ENCODE results near the gene GLUD2.
"Not testable (repeated sequence)": the region's sequence is repeated elsewhere in the genome, so short reads cannot be mapped to it uniquely, and the experiment has no call there.

GLUD2 gene

DNA sequence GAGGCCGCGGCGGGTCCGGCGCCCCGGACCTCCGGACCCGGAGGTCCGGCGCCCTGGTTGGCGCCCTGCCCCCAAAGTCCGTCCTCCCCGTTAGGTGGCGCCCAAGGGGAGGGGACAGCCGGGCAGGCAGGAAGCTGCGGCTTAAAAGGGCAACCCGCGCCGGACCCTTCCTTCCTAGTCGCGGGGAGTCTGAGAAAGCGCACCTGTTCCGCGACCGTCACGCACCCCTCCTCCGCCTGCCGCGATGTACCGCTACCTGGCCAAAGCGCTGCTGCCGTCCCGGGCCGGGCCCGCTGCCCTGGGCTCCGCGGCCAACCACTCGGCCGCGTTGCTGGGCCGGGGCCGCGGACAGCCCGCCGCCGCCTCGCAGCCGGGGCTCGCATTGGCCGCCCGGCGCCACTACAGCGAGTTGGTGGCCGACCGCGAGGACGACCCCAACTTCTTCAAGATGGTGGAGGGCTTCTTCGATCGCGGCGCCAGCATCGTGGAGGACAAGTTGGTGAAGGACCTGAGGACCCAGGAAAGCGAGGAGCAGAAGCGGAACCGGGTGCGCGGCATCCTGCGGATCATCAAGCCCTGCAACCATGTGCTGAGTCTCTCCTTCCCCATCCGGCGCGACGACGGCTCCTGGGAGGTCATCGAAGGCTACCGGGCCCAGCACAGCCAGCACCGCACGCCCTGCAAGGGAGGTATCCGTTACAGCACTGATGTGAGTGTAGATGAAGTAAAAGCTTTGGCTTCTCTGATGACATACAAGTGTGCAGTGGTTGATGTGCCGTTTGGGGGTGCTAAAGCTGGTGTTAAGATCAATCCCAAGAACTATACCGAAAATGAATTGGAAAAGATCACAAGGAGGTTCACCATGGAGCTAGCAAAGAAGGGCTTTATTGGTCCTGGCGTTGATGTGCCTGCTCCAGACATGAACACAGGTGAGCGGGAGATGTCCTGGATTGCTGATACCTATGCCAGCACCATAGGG is at the start of gene GLUD2:
Gene GLUD2 (plus strand): TSS at position 170 of the 979 bp plus-strand sequence. CDS start 75 bp downstream, at position 245.
- not testable (repeated sequence) for H3K4me3 ChIP-seq (ENCODE audit: low read length)

DNA sequence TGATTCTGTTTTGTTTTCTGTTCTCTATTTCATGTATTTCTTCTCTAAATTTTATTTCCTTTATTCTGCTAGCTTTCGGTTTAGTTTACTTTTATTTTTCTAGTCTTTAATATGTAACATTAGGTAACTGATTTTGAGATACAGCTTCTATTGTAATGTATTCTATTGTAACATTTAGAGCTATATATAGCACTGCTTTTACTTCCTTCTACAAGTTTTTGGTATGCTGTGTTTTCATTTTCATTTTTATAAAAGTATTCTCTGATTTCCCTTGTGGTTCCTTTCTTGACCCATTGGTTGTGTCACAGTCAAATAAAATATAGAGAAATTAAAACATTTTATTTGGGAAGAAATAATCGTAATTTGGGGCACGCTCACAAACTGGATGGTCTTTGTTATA is 48.0 kb upstream of the GLUD2 start:
- no peak overlapping the region for H3K4me3 ChIP-seq (ENCODE audit: low read length)
- TF ChIP-seq ZNF274 (IDR thresholded peaks at IDR 0.05; ENCODE audit: low read depth, low read length), result no peak

- TF ChIP-seq ZNF274 (IDR thresholded peaks at IDR 0.05; ENCODE audit: low read depth, low read length), result no peak
- no peak overlapping the region for H3K4me3 ChIP-seq (ENCODE audit: low read length)
Observed at GRCh38 chrX:121000589-121000988, 46.8 kb upstream of the GLUD2 start.

DNA sequence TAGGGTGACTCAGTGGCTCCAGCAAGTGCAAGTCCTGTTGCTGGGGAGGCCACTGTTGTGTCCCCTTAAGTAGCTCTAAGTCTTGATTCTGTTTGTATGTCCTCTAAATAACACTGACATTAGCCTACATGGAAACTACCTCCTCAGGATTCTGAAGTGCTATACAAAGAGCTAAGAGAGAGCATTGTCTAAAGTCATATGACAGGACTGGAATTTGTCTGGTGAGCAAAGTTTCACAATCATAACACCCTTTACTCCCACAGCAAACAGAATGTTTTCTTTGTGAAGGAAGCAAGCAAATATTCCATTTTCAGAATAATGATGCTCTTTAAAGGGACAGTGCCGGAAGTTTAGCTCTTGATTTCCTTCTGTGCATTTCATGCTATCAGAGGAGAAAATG is 38.5 kb upstream of the GLUD2 start:
- no peak for TF ChIP-seq ZNF274 (IDR thresholded peaks at IDR 0.05; ENCODE audit: low read depth, low read length)
- H3K4me3 ChIP-seq (ENCODE audit: low read length), result no peak overlapping the region

GRCh38 chrX:121009764-121010163 is 37.6 kb upstream of the GLUD2 start:
- no peak for TF ChIP-seq ZNF274 (IDR thresholded peaks at IDR 0.05; ENCODE audit: low read depth, low read length)
- no peak overlapping the region for H3K4me3 ChIP-seq (ENCODE audit: low read length)

GRCh38 chrX:121010218-121010617 is 37.2 kb upstream of the GLUD2 start:
- TF ChIP-seq ZNF274 (IDR thresholded peaks at IDR 0.05; ENCODE audit: low read depth, low read length), result no peak
- H3K4me3 ChIP-seq (ENCODE audit: low read length), result no peak overlapping the region

- no peak for TF ChIP-seq ZNF274 (IDR thresholded peaks at IDR 0.05; ENCODE audit: low read depth, low read length)
- no peak overlapping the region for H3K4me3 ChIP-seq (ENCODE audit: low read length)
Observed at GRCh38 chrX:121011254-121011653, 36.2 kb upstream of the GLUD2 start.

DNA sequence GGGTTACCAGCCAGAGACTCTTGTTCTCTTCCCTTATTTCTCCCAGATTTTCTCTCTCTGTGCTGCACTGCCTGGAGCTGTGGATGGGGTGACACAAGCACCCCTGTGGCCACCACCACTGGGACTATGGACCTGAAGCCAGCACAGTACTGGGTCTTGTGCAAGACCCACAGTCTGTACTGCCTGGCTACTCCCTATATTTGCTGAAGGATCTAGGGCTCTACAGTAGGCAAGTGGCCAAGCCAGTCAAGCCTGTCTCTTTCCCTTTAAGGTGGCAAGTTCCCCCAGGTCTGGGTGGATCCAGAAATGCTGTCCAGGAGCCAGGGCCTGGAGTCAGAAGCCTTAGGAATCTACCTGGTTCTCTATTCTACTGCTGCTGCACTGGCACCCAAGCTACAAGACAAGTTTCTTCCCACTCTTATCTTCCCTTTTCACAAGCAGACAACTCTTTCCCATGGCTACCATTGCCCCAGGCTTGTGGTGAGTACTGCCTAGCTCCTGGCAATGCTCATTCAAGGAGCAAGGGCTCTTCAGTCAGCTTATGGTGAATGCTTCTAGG is 33.4 kb upstream of the GLUD2 start:
- no peak for TF ChIP-seq ZNF274 (IDR thresholded peaks at IDR 0.05; ENCODE audit: low read depth, low read length)
- no peak overlapping the region for H3K4me3 ChIP-seq (ENCODE audit: low read length)

DNA sequence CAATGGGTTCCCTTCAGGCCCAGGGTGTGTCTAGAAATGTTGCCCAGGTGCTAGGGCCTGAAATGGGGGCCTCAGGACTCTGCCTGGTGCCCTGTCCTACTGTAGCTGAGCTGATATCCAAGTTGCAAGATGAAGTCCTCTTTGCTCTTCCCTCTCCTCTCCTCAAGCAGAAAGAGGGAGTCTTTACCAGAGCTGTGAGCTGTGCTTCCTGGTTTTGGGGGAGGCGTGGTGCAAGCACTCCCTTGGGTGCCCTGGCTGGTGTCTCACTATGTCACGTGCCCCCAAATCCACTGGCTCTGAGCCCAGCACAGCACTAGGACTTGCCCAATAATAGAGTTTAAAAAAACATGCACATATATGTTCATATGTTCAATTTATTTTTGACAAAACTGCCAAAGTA is 32.6 kb upstream of the GLUD2 start:
- no peak for TF ChIP-seq ZNF274 (IDR thresholded peaks at IDR 0.05; ENCODE audit: low read depth, low read length)

GRCh38 chrX:121028419-121028818 is 19.0 kb upstream of the GLUD2 start:
- no peak for TF ChIP-seq ZNF274 (IDR thresholded peaks at IDR 0.05; ENCODE audit: low read depth, low read length)
- H3K4me3 ChIP-seq (ENCODE audit: low read length), result no peak overlapping the region

More for the DNA sequence above, 32.6 kb upstream of the GLUD2 start:
- no peak overlapping the region for H3K4me3 ChIP-seq (ENCODE audit: low read length)

DNA sequence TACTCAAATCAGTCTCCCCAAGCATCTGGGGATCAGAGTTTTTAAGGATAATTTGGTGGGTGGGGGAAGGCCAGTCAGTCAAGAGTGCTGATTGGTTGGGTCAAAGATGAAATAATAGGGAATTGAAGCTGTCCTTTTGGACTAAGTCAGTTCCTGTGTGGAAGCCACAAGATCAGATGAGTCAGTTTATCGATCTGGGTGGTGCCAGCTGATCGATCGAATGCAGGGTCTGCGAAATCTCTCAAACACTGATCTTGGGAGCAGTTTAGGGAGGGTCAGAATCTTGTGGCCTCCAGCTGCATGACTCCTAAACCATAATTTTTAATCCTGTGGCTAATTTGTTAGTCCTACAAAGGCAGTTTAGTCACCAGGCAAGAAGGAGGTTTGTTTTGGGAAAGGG is 17.3 kb upstream of the GLUD2 start:
- TF ChIP-seq ZNF274 (IDR thresholded peaks at IDR 0.05; ENCODE audit: low read depth, low read length), result no peak
- H3K4me3 ChIP-seq (ENCODE audit: low read length), result no peak overlapping the region

DNA sequence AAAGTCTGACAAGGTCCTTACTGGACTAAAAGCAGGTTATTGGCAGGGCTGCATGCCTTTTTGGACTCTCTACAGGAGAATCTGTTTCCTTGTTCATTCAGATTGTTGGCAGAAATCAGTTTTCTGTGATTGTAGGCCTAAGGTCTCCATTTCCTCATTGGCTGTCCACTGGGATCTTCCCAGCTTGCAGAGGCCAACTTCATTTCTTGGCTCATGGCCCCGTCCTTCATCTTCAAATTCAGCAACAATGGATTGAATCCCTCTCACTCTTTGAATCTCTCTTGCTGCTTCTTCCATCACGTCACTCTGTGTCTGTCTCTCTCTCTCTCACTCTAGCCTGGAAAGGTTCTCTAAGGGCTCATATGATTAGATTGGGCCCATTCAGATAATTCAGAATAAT is 14.9 kb upstream of the GLUD2 start:
- H3K4me3 ChIP-seq (ENCODE audit: low read length), result no peak overlapping the region
- TF ChIP-seq ZNF274 (IDR thresholded peaks at IDR 0.05; ENCODE audit: low read depth, low read length), result no peak

DNA sequence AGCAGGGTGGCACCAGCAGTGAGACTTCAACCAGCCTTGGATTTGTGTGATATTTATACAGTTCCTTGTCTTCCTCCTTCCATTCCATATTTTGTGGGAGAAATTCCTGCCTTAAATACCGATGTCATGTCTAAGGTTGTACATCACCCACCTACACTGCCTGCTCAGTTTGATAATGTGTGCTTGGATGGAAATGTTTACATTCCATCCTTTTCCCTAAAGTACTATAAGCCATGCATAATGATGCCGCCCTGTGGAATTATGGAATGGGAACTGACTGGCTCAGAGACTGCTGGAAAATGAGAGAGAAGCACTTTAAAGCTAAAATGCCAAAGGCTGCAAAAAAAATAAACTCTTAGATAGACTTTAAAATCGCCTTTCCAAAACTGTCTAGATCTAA is 11.3 kb upstream of the GLUD2 start:
- no peak overlapping the region for H3K4me3 ChIP-seq (ENCODE audit: low read length)
- no peak for TF ChIP-seq ZNF274 (IDR thresholded peaks at IDR 0.05; ENCODE audit: low read depth, low read length)

- TF ChIP-seq ZNF274 (IDR thresholded peaks at IDR 0.05; ENCODE audit: low read depth, low read length), result no peak
- no peak overlapping the region for H3K4me3 ChIP-seq (ENCODE audit: low read length)
Observed at GRCh38 chrX:121036951-121037350, 10.5 kb upstream of the GLUD2 start.

DNA sequence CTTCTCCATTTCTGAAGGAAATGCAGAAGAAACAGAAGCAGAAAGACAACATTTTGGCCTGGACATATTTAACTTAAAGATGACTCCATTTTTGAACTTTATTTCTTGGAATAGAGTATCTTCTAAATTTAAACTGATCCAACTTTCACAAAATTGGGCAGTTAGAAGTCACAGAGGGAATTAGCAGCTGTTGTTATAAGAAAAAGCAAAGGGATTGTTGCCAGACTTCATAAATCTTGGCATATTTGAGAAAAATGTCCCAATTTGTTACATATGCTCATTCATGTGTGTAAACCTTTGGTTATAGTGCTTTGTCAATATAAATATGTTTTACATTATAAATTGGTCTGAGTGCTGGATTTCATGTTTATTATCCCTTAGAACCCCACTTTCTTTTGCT is 3.4 kb downstream of the GLUD2 start:
- no peak overlapping the region for H3K4me3 ChIP-seq (ENCODE audit: low read length)
- TF ChIP-seq ZNF274 (IDR thresholded peaks at IDR 0.05; ENCODE audit: low read depth, low read length), result no peak
